A673 (cell line): ENCODE measurements around the gene PFKM. TPM values are rescaled to one million over a fixed set of nuclear protein-coding genes. Genes with fewer than 3 reads are reported as not detected.
A peak's percentile ranks its signal among the peaks of the same experiment; 100 is the strongest.

Experiments
- BruUV-seq: library from RNA; stranded (reverse); fragments of 400-500 nt; replicated peaks from 2 replicates; lab custom pipeline; 2021; lab: Mats Ljungman, UMichigan
- CTCF ChIA-PET: fragments of 300-600 bp; sonication (Branson Sonifier 250); formaldehyde crosslinking; loops from one replicate; lab custom pipeline; 2022; ENCODE audit warnings: antibody characterized with exemption; lab: Charles Lee
- POLR2A ChIA-PET: fragments of 300-600 bp; sonication (Branson Sonifier 250); formaldehyde crosslinking; loops from one replicate; lab custom pipeline; 2022; ENCODE audit warnings: antibody characterized with exemption; ENCODE audit not compliant: low non-redundant PET; lab: Charles Lee
- DNase-seq: peaks from one replicate; pipeline ENCODE4 v3.0.0-alpha.2; 2015; ENCODE audit warnings: low spot score
- H3K27ac ChIP-seq: fragments of 200-600 bp; sonication (generic); 2 replicates; pipeline ENCODE4 v1.5.1; 2016; ENCODE audit warnings: mixed run types, low read depth, mild to moderate bottlenecking, mixed read lengths, antibody characterized with exemption, low read length; ENCODE audit not compliant: poor library complexity, severe bottlenecking
- H3K27me3 ChIP-seq: fragments of 200-600 bp; sonication (generic); replicated peaks from 2 replicates; pipeline ENCODE4 v1.6.1; 2017; ENCODE audit warnings: mixed run types, low read depth, mild to moderate bottlenecking, mixed read lengths, antibody characterized with exemption, low read length; ENCODE audit not compliant: insufficient read depth, poor library complexity
- H3K36me3 ChIP-seq: fragments of 200-600 bp; sonication (generic); 2 replicates; pipeline ENCODE4 v1.6.1; 2016; ENCODE audit warnings: mixed run types, mild to moderate bottlenecking, mixed read lengths, antibody characterized with exemption, low read length; ENCODE audit not compliant: insufficient read depth, poor library complexity, severe bottlenecking
- H3K4me1 ChIP-seq: fragments of 200-600 bp; sonication (generic); 2 replicates; pipeline ENCODE4 v1.6.1; 2017; ENCODE audit warnings: mixed run types, mild to moderate bottlenecking, mixed read lengths, antibody characterized with exemption, low read length; ENCODE audit not compliant: insufficient read depth, poor library complexity, severe bottlenecking
- H3K4me3 ChIP-seq: fragments of 200-600 bp; sonication (generic); 2 replicates; pipeline ENCODE4 v1.5.1; 2016; ENCODE audit warnings: low read depth, mixed run types, mild to moderate bottlenecking, mixed read lengths, low read length; ENCODE audit not compliant: poor library complexity, severe bottlenecking
- H3K9me3 ChIP-seq: fragments of 200-600 bp; sonication (generic); 2 replicates; pipeline ENCODE4 v1.6.1; 2016; ENCODE audit warnings: mixed run types, low read depth, mild to moderate bottlenecking, mixed read lengths, antibody characterized with exemption, low read length; ENCODE audit not compliant: poor library complexity, severe bottlenecking
- EZH2 ChIP-seq: fragments of 200-600 bp; sonication (generic); IDR thresholded peaks from 2 replicates; pipeline ENCODE4 v1.6.1; 2017; ENCODE audit warnings: borderline replicate concordance, low read depth, mild to moderate bottlenecking, mixed read lengths, antibody characterized with exemption, low read length; ENCODE audit not compliant: poor library complexity, severe bottlenecking
- intact Hi-C: fragments of 100-400 bp; cut with micrococcal nuclease; formaldehyde crosslinking; loops from one replicate; pipeline ENCODE4 v1.10.0; 2022; ENCODE audit not compliant: unreplicated experiment
- total RNA-seq: library from RNA; stranded (reverse); gene quantifications from 2 replicates; pipeline ENCODE4 v1.2.3, GENCODE V29; 2021
- TF ChIP-seq, protein P1 (sequence below): fragments of 300-800, 200-600 bp; sonication (generic); conservative IDR thresholded peaks from 2 replicates; pipeline ENCODE4 v1.5.1; 2017; ENCODE audit warnings: low read depth, mild to moderate bottlenecking, antibody characterized with exemption, low read length, moderate library complexity, mixed read lengths

The PFKM gene
- total RNA-seq, 1 experiment from 2014 or later: 114 TPM

- CTCF ChIA-PET: interaction anchor here (1.0 kb wide), 1 partner anchor 436 kb away, joined by 3 read pairs; no protein-coding TSS in a partner anchor
- no TSS peak for BruUV-seq
- POLR2A ChIA-PET: no interaction called here
These were observed 63.5 kb downstream of the PFKM start for GRCh38 chr12:48182631-48183030.

GRCh38 chr12:48183091-48183875, 64.1 kb downstream of the PFKM start, which contains the start of gene CCDC184:
Gene CCDC184 (plus strand): TSS chr12:48183644. CDS start chr12:48184123, 479 bp downstream.
- Histone ChIP-seq H3K27ac (no peak within 1 kb of the TSS), H3K9me3 (no peaks in the 10 kb centered on the region), H3K36me3 (no peaks in the 10 kb centered on the region), H3K27me3 (peaks cover 15% of the 10 kb centered on the region), H3K4me1 (peaks cover 30% of the 10 kb centered on the region), H3K4me3 (peak within 1 kb of the TSS; percentile 67)
- no peak for TF ChIP-seq EZH2
- TF ChIP-seq, protein P1, sequence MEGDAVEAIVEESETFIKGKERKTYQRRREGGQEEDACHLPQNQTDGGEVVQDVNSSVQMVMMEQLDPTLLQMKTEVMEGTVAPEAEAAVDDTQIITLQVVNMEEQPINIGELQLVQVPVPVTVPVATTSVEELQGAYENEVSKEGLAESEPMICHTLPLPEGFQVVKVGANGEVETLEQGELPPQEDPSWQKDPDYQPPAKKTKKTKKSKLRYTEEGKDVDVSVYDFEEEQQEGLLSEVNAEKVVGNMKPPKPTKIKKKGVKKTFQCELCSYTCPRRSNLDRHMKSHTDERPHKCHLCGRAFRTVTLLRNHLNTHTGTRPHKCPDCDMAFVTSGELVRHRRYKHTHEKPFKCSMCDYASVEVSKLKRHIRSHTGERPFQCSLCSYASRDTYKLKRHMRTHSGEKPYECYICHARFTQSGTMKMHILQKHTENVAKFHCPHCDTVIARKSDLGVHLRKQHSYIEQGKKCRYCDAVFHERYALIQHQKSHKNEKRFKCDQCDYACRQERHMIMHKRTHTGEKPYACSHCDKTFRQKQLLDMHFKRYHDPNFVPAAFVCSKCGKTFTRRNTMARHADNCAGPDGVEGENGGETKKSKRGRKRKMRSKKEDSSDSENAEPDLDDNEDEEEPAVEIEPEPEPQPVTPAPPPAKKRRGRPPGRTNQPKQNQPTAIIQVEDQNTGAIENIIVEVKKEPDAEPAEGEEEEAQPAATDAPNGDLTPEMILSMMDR: peak; percentile 53
- intact Hi-C loops: loop anchor here (10.0 kb wide), 4 partner anchors 178 to 432 kb away; partner anchors contain the start of genes COL2A1 and TMEM106C
- BruUV-seq: no TSS peak
- ChIA-PET POLR2A (no interaction called here), CTCF (interaction anchor here (0.6 to 1.0 kb wide), 2 partner anchors 241 to 435 kb away, joined by 3 read pairs; no protein-coding TSS in a partner anchor)
- DNase-seq: peak; percentile 90

More at GRCh38 chr12:48182631-48183030, 63.5 kb downstream of the PFKM start:
- TF ChIP-seq, protein P1: no peak
- TF ChIP-seq EZH2: no peak
- Histone ChIP-seq H3K4me3 (peak overlapping the region; percentile 67), H3K27me3 (peaks cover 15% of the 10 kb centered on the region), H3K4me1 (peaks cover 30% of the 10 kb centered on the region), H3K36me3 (no peaks in the 10 kb centered on the region), H3K27ac (no peak overlapping the region), H3K9me3 (no peaks in the 10 kb centered on the region)
- no peak for DNase-seq
- intact Hi-C loops: loop anchor here (10.0 kb wide), 4 partner anchors 178 to 432 kb away; partner anchors contain the start of genes COL2A1 and TMEM106C

- intact Hi-C loops: loop anchor here (10.0 kb wide), 4 partner anchors 179 to 431 kb away; partner anchors contain the start of genes COL2A1 and TMEM106C
- ChIA-PET CTCF (interaction anchor here (0.6 kb wide), 1 partner anchor 242 kb away, joined by 3 read pairs; no protein-coding TSS in a partner anchor), POLR2A (no interaction called here)
- H3K9me3 ChIP-seq: no peaks in the 10 kb centered on the region
- H3K36me3 ChIP-seq: no peaks in the 10 kb centered on the region
- peak overlapping the region; percentile 67 for H3K4me3 ChIP-seq
- H3K4me1 ChIP-seq: peaks cover 30% of the 10 kb centered on the region
- no peak for DNase-seq
- H3K27ac ChIP-seq: no peak overlapping the region
- BruUV-seq: no TSS peak
- H3K27me3 ChIP-seq: peaks cover 15% of the 10 kb centered on the region
- no peak for TF ChIP-seq EZH2
- TF ChIP-seq, protein P1: 0 out of 2 replicates have a peak, but pooled peaks have one; percentile 7
These were observed 64.8 kb downstream of the PFKM start for GRCh38 chr12:48183876-48184548.
